Measurements from ENCODE around the gene TBC1D25. TPM values are rescaled to one million over a fixed set of nuclear protein-coding genes. Genes with fewer than 3 reads are reported as not detected.

Gene TBC1D25
- polyA plus RNA-seq, 1 of the 3 experiments (the other 2 are of a cell fraction): 18.4 TPM

DNA sequence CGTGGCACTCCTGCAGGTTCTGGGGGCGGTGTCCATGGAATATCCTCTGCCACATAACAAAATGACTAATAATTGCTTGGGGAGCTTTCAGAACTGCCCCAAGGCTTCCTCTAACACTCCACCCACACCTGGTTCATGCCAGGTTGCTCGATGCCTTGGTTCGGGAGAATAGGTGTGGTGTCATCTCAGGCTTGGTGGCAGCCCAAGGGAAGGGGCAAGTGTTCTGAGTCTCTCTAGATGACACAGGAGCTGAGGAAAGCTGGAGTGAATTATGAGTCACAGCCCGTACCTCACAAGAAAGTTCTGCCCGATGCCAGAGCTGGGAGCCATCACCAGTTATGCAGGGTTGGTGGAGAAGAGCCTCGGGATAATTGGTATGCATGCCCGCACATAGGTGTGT, 48.9 kb upstream of the TBC1D25 start:
- no peak for DNase-seq
- WGBS (ENCODE audit: low lambda C conversion rate): 34% methylated on average over 8 of the region's 8 CpGs
- no peak overlapping the region for H3K4me2 ChIP-seq
- H3K9ac ChIP-seq: no peak overlapping the region
- TF ChIP-seq RAD21 (IDR thresholded peaks at IDR 0.05; ENCODE audit: low read length) (no peak), NFIC (IDR thresholded peaks at IDR 0.05; ENCODE audit: borderline replicate concordance) (no peak), EZH2phosphoT487 (IDR thresholded peaks at IDR 0.05; ENCODE audit: borderline replicate concordance, low read depth) (no peak), EP300 (IDR thresholded peaks at IDR 0.05; ENCODE audit: borderline replicate concordance in 1 of 2, low read depth in 1 of 2, low read length in 1 of 2) (no peak), POLR2AphosphoS5 (IDR thresholded peaks at IDR 0.05; ENCODE audit: low read depth, low read length) (no peak), FOXM1 (IDR thresholded peaks at IDR 0.05; ENCODE audit: low read depth) (no peak), TEAD4 (IDR thresholded peaks at IDR 0.05; ENCODE audit: borderline replicate concordance, insufficient read depth) (no peak), FOXJ3 (CRISPR knock-in tag; IDR thresholded peaks at IDR 0.05) (no peak), RCOR1 (IDR thresholded peaks at IDR 0.05; ENCODE audit: low read length) (no peak), RFX5 (IDR thresholded peaks at IDR 0.05; ENCODE audit: low read length) (no peak), JUND (IDR thresholded peaks at IDR 0.05) (no peak), MEF2A (IDR thresholded peaks at IDR 0.05; ENCODE audit: borderline replicate concordance, low read depth) (no peak), FOSL2 (IDR thresholded peaks at IDR 0.05; ENCODE audit: borderline replicate concordance, low read depth) (no peak), SIN3A (IDR thresholded peaks at IDR 0.05; ENCODE audit: borderline replicate concordance, low read depth, low read length) (no peak), RXRA (IDR thresholded peaks at IDR 0.05; ENCODE audit: borderline replicate concordance, low read depth) (no peak), NRF1 (IDR thresholded peaks at IDR 0.05; ENCODE audit: low read depth, low read length) (no peak)
- TF ChIP-seq, protein P1, sequence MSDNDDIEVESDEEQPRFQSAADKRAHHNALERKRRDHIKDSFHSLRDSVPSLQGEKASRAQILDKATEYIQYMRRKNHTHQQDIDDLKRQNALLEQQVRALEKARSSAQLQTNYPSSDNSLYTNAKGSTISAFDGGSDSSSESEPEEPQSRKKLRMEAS (IDR thresholded peaks at IDR 0.05; ENCODE audit: low read depth): no peak
- TF ChIP-seq, protein P2, sequence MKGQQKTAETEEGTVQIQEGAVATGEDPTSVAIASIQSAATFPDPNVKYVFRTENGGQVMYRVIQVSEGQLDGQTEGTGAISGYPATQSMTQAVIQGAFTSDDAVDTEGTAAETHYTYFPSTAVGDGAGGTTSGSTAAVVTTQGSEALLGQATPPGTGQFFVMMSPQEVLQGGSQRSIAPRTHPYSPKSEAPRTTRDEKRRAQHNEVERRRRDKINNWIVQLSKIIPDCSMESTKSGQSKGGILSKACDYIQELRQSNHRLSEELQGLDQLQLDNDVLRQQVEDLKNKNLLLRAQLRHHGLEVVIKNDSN (IDR thresholded peaks at IDR 0.05; ENCODE audit: borderline replicate concordance, low read depth): no peak
- TF ChIP-seq, protein P3, sequence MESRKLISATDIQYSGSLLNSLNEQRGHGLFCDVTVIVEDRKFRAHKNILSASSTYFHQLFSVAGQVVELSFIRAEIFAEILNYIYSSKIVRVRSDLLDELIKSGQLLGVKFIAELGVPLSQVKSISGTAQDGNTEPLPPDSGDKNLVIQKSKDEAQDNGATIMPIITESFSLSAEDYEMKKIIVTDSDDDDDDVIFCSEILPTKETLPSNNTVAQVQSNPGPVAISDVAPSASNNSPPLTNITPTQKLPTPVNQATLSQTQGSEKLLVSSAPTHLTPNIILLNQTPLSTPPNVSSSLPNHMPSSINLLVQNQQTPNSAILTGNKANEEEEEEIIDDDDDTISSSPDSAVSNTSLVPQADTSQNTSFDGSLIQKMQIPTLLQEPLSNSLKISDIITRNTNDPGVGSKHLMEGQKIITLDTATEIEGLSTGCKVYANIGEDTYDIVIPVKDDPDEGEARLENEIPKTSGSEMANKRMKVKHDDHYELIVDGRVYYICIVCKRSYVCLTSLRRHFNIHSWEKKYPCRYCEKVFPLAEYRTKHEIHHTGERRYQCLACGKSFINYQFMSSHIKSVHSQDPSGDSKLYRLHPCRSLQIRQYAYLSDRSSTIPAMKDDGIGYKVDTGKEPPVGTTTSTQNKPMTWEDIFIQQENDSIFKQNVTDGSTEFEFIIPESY (IDR thresholded peaks at IDR 0.05; ENCODE audit: borderline replicate concordance, low read depth): no peak
- no peak overlapping the region for H3K4me3 ChIP-seq (ENCODE audit: low read depth in 2 of 2, low read length in 1 of 2)
- no peaks in the 10 kb centered on the region for H3K27me3 ChIP-seq (ENCODE audit: insufficient read depth)
- no peak overlapping the region for H2AFZ ChIP-seq (ENCODE audit: low read depth)
- H3K9me2 ChIP-seq: no peaks in the 10 kb centered on the region
- H4K20me1 ChIP-seq (ENCODE audit: insufficient read depth): no peaks in the 10 kb centered on the region
- no peak overlapping the region for H3K27ac ChIP-seq (ENCODE audit: low read depth in 2 of 2, low read length in 1 of 2)
- H3K79me2 ChIP-seq (ENCODE audit: insufficient read depth): no peaks in the 10 kb centered on the region
- H3K4me1 ChIP-seq (ENCODE audit: control insufficient read depth in 1 of 2, insufficient read depth in 2 of 2, low read depth in 1 of 2, low read length in 1 of 2): no peaks in the 10 kb centered on the region
- no peaks in the 10 kb centered on the region for H3K36me3 ChIP-seq (replicated peaks in 1 of 2; ENCODE audit: control insufficient read depth in 1 of 2, insufficient read depth in 2 of 2, low read length in 1 of 2)
- ChIA-PET CTCF (interaction anchor here (0.8 kb wide), 1 partner anchor 9 kb away, joined by 3 read pairs; no protein-coding TSS in a partner anchor), POLR2A (no interaction called here)
- H3K9me3 ChIP-seq: no peaks in the 10 kb centered on the region
- H3F3A ChIP-seq (replicated peaks; ENCODE audit: insufficient read depth): no peaks in the 10 kb centered on the region
